ENCODE data around the gene TSC22D4. TPM values are rescaled to one million over a fixed set of nuclear protein-coding genes. Genes with fewer than 3 reads are reported as not detected.

The TSC22D4 gene
- total and polyA plus RNA-seq, 9 of the 15 experiments (the other 6 are each of a cell fraction or from before 2014, with no cell fraction given), result 0.37 to 107 (median 28.7) TPM

DNA sequence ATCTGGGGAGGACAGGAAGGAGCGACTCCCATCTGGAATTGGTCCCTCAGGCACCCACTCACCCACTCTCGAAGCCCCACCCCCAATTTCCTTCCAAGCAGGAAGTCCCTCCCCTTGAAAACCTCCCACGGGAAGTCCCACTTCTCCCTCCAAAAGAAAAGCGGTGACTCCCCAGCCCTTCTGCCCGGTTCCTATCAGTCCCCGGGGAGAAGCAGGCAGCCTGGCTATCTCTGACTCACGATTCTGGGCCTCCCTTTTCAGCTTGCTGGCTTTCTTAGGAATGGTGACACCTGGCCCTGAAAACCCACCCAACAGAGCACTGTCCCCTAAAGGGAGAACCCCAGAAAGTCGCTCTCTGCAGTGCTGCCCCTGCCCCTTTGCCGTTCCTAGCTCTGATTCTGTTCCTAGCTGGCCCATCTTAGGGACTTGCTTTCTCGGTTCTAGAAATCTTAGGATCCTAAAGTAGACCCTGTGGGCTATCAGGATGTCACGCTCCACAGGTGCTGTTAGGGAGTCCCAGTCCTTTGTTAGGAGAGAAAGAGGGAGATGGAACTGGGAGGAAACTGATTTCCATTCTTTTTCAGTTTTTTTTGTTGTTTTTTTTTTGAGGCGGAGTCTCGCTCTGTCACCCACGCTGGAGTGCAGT is 6.0 kb downstream of the TSC22D4 start (continued):
- TF ChIP-seq, protein P1, sequence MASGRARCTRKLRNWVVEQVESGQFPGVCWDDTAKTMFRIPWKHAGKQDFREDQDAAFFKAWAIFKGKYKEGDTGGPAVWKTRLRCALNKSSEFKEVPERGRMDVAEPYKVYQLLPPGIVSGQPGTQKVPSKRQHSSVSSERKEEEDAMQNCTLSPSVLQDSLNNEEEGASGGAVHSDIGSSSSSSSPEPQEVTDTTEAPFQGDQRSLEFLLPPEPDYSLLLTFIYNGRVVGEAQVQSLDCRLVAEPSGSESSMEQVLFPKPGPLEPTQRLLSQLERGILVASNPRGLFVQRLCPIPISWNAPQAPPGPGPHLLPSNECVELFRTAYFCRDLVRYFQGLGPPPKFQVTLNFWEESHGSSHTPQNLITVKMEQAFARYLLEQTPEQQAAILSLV (tag; IDR thresholded peaks at IDR 0.05), result no peak
- TF ChIP-seq, protein P2, sequence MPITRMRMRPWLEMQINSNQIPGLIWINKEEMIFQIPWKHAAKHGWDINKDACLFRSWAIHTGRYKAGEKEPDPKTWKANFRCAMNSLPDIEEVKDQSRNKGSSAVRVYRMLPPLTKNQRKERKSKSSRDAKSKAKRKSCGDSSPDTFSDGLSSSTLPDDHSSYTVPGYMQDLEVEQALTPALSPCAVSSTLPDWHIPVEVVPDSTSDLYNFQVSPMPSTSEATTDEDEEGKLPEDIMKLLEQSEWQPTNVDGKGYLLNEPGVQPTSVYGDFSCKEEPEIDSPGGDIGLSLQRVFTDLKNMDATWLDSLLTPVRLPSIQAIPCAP (CRISPR knock-in tag; IDR thresholded peaks at IDR 0.05; ENCODE audit: borderline replicate concordance), result no peak
- TF ChIP-seq ZNF133 (CRISPR knock-in tag; IDR thresholded peaks at IDR 0.05) (no peak), HDAC1 (IDR thresholded peaks at IDR 0.05) (peak in 1 of 2 experiments; percentile 54; a peak in 1 of 4 replicates), TEAD1 (CRISPR knock-in tag; IDR thresholded peaks at IDR 0.05) (0 out of 4 replicates have a peak, but pooled peaks of 1 of the 2 experiments have one; percentile 23), NFE2 (IDR thresholded peaks at IDR 0.05; ENCODE audit: low read depth) (no peak), ZNF175 (CRISPR knock-in tag; IDR thresholded peaks at IDR 0.05; ENCODE audit: low read depth) (no peak), ZNF764 (CRISPR knock-in tag; IDR thresholded peaks at IDR 0.05; ENCODE audit: low read depth) (no peak), ZNF224 (CRISPR knock-in tag; IDR thresholded peaks at IDR 0.05) (no peak), SMC3 (conservative IDR thresholded peaks at IDR 0.05; ENCODE audit: insufficient read depth, low read depth, low read length) (no peak), KLF10 (CRISPR knock-in tag; IDR thresholded peaks at IDR 0.05) (no peak), ZNF408 (CRISPR knock-in tag; IDR thresholded peaks at IDR 0.05; ENCODE audit: low read depth) (no peak), ZFX (CRISPR knock-in tag; IDR thresholded peaks at IDR 0.05) (no peak), ZNF780A (CRISPR knock-in tag; IDR thresholded peaks at IDR 0.05) (no peak)
- TF ChIP-seq, protein P3, sequence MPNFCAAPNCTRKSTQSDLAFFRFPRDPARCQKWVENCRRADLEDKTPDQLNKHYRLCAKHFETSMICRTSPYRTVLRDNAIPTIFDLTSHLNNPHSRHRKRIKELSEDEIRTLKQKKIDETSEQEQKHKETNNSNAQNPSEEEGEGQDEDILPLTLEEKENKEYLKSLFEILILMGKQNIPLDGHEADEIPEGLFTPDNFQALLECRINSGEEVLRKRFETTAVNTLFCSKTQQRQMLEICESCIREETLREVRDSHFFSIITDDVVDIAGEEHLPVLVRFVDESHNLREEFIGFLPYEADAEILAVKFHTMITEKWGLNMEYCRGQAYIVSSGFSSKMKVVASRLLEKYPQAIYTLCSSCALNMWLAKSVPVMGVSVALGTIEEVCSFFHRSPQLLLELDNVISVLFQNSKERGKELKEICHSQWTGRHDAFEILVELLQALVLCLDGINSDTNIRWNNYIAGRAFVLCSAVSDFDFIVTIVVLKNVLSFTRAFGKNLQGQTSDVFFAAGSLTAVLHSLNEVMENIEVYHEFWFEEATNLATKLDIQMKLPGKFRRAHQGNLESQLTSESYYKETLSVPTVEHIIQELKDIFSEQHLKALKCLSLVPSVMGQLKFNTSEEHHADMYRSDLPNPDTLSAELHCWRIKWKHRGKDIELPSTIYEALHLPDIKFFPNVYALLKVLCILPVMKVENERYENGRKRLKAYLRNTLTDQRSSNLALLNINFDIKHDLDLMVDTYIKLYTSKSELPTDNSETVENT (CRISPR knock-in tag; IDR thresholded peaks at IDR 0.05), result no peak
- TF ChIP-seq, protein P4, sequence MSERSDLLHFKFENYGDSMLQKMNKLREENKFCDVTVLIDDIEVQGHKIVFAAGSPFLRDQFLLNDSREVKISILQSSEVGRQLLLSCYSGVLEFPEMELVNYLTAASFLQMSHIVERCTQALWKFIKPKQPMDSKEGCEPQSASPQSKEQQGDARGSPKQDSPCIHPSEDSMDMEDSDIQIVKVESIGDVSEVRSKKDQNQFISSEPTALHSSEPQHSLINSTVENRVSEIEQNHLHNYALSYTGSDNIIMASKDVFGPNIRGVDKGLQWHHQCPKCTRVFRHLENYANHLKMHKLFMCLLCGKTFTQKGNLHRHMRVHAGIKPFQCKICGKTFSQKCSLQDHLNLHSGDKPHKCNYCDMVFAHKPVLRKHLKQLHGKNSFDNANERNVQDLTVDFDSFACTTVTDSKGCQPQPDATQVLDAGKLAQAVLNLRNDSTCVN (CRISPR knock-in tag; IDR thresholded peaks at IDR 0.05), result 0 out of 2 replicates have a peak, but pooled peaks have one; percentile 31
- TF ChIP-seq, protein P5, sequence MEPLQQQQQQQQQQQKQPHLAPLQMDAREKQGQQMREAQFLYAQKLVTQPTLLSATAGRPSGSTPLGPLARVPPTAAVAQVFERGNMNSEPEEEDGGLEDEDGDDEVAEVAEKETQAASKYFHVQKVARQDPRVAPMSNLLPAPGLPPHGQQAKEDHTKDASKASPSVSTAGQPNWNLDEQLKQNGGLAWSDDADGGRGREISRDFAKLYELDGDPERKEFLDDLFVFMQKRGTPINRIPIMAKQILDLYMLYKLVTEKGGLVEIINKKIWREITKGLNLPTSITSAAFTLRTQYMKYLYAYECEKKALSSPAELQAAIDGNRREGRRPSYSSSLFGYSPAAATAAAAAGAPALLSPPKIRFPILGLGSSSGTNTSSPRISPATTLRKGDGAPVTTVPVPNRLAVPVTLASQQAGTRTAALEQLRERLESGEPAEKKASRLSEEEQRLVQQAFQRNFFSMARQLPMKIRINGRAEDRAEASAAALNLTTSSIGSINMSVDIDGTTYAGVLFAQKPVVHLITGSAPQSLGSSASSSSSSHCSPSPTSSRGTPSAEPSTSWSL (CRISPR knock-in tag; IDR thresholded peaks at IDR 0.05; ENCODE audit: borderline replicate concordance), result no peak
- TF ChIP-seq, protein P6, sequence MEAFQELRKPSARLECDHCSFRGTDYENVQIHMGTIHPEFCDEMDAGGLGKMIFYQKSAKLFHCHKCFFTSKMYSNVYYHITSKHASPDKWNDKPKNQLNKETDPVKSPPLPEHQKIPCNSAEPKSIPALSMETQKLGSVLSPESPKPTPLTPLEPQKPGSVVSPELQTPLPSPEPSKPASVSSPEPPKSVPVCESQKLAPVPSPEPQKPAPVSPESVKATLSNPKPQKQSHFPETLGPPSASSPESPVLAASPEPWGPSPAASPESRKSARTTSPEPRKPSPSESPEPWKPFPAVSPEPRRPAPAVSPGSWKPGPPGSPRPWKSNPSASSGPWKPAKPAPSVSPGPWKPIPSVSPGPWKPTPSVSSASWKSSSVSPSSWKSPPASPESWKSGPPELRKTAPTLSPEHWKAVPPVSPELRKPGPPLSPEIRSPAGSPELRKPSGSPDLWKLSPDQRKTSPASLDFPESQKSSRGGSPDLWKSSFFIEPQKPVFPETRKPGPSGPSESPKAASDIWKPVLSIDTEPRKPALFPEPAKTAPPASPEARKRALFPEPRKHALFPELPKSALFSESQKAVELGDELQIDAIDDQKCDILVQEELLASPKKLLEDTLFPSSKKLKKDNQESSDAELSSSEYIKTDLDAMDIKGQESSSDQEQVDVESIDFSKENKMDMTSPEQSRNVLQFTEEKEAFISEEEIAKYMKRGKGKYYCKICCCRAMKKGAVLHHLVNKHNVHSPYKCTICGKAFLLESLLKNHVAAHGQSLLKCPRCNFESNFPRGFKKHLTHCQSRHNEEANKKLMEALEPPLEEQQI (IDR thresholded peaks at IDR 0.05), result no peak

All from K562 (cell line).